ENCODE results near the gene EP400. TPM values are rescaled to one million over a fixed set of nuclear protein-coding genes. Genes with fewer than 3 reads are reported as not detected.
"Not testable (repeated sequence)": the region's sequence is repeated elsewhere in the genome, so short reads cannot be mapped to it uniquely, and the experiment has no call there.

Gene EP400
- total RNA-seq, 2 donors from 2014 or later: 51.7 to 52.3 TPM

DNA sequence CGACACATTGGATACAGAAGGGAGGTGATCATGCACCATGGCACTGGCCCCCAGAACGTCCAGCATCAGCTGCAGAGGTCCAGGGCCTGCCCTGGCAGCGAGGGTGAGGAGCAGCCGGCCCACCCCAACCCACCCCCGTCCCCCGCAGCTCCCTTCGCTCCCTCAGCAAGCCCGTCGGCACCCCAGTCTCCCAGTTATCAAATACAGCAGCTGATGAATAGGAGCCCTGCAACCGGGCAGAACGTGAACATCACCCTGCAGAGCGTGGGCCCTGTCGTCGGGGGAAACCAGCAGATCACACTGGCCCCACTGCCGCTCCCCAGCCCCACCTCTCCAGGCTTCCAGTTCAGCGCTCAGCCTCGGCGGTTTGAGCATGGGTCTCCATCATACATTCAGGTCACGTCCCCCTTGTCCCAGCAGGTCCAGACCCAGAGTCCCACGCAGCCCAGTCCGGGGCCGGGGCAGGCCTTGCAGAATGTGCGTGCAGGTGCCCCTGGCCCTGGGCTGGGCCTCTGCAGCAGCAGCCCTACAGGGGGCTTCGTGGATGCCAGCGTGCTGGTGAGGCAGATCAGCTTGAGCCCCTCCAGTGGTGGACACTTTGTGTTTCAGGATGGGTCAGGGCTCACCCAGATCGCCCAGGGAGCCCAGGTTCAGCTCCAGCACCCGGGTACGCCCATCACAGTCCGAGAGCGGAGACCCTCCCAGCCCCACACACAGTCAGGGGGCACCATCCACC lies 11.0 kb downstream of the EP400 start:
- not testable (repeated sequence) for H3K36me3 Mint-ChIP-seq (ENCODE audit: insufficient read depth in 2 of 2); H3K4me3 Mint-ChIP-seq; H3K27ac Mint-ChIP-seq; H3K9me3 Mint-ChIP-seq; DNase-seq; ATAC-seq (replicated peaks in 1 of 2); H3K27me3 Mint-ChIP-seq (ENCODE audit: low read depth)
- H3K4me1 Mint-ChIP-seq (ENCODE audit: low read depth): peaks cover 71% of the 10 kb centered on the region

DNA sequence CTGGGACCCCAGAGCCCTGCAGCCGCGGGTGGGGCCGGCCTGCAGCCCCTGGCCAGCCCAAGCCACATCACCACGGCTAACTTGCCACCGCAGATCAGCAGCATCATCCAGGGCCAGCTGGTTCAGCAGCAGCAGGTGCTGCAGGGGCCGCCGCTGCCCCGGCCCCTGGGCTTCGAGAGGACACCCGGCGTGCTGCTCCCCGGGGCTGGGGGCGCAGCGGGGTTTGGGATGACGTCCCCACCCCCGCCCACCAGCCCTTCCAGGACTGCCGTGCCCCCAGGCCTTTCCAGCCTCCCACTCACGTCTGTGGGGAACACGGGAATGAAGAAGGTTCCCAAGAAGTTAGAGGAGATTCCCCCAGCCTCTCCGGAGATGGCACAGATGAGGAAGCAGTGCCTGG lies 11.6 kb downstream of the EP400 start:
- not testable (repeated sequence) for ATAC-seq (replicated peaks in 1 of 2); H3K36me3 Mint-ChIP-seq (ENCODE audit: insufficient read depth in 2 of 2); H3K27ac Mint-ChIP-seq; H3K4me3 Mint-ChIP-seq; DNase-seq; H3K9me3 Mint-ChIP-seq; H3K27me3 Mint-ChIP-seq (ENCODE audit: low read depth)
- H3K4me1 Mint-ChIP-seq (ENCODE audit: low read depth): peaks cover 66% of the 10 kb centered on the region

DNA sequence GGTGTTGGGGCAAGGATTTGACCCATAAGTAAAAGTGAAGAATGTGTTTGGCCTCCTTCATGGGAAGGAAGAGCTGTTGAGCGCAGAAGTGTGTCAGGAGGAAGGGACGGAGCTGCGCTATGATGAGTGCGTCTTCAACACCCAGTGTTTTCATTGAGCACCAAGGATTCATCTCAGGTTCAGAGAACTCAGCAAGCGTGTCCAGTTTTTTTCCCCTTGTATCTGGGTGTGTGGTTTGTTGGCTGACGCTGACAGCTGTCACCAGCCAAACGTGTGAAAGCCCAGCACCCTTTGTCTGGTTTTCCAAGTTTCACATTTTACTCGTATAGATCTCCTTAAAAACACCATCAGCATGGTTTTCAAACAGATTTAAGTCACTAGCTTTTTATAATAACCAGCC lies 12.3 kb downstream of the EP400 start:
- H3K4me1 Mint-ChIP-seq (ENCODE audit: low read depth): peaks cover 58% of the 10 kb centered on the region
- H3K4me3 Mint-ChIP-seq: no peak overlapping the region
- no peaks in the 10 kb centered on the region for H3K27me3 Mint-ChIP-seq (ENCODE audit: low read depth)
- H3K9me3 Mint-ChIP-seq: no peaks in the 10 kb centered on the region
- peaks cover 0 to 6% of the 10 kb centered on the region in 2 donors for H3K36me3 Mint-ChIP-seq (ENCODE audit: insufficient read depth in 2 of 2)
- ATAC-seq (replicated peaks in 1 of 2) (no peak), DNase-seq (no peak)
- H3K27ac Mint-ChIP-seq: peak overlapping the region; percentile 85

DNA sequence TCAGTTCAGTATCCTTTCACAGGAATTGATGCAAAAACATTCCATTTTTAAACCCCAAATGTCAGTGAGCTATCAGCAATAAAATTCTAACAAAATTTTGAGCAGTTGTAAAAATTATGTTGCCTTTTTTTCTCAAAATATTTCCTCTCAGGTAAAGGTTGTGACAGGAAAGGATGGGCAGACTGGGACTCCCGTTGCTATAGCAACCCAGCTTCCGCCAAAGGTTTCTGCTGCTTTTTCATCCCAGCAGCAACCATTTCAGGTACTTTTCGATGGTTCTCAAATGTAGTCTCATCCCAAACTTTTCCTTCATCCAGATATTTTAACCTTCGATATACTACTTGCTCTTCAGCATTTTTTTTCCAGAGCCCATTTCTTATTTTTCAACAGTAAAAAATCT lies 13.6 kb downstream of the EP400 start:
- H3K4me1 Mint-ChIP-seq (ENCODE audit: low read depth): peaks cover 58% of the 10 kb centered on the region
- peak overlapping the region; percentile 84 for H3K27ac Mint-ChIP-seq
- no peaks in the 10 kb centered on the region for H3K27me3 Mint-ChIP-seq (ENCODE audit: low read depth)

GRCh38 chr12:131965073-131965472 lies 15.3 kb downstream of the EP400 start:
- Mint-ChIP-seq H3K36me3 (ENCODE audit: insufficient read depth in 2 of 2) (peaks cover 3 to 11% of the 10 kb centered on the region in 2 donors), H3K4me3 (no peak overlapping the region), H3K9me3 (no peaks in the 10 kb centered on the region), H3K4me1 (ENCODE audit: low read depth) (peaks cover 47% of the 10 kb centered on the region), H3K27me3 (ENCODE audit: low read depth) (no peaks in the 10 kb centered on the region), H3K27ac (peak overlapping the region; percentile 47)
- no peak for DNase-seq
- ATAC-seq (replicated peaks in 1 of 2): no peak

More for the DNA sequence above, 13.6 kb downstream of the EP400 start:
- Mint-ChIP-seq H3K9me3 (no peaks in the 10 kb centered on the region), H3K4me3 (peak overlapping the region; percentile 10 to 34), H3K36me3 (ENCODE audit: insufficient read depth in 2 of 2) (peaks cover 2 to 10% of the 10 kb centered on the region in 2 donors)
- no peak for ATAC-seq (replicated peaks in 1 of 2)
- no peak for DNase-seq

GRCh38 chr12:131971226-131971625 lies 21.5 kb downstream of the EP400 start:
- Mint-ChIP-seq H3K36me3 (ENCODE audit: insufficient read depth in 2 of 2) (peaks cover 3 to 9% of the 10 kb centered on the region in 2 donors), H3K4me1 (ENCODE audit: low read depth) (peaks cover 21% of the 10 kb centered on the region), H3K27ac (no peak overlapping the region), H3K4me3 (no peak overlapping the region), H3K9me3 (no peaks in the 10 kb centered on the region), H3K27me3 (ENCODE audit: low read depth) (no peaks in the 10 kb centered on the region)
- no peak for ATAC-seq (replicated peaks in 1 of 2)
- DNase-seq: no peak

DNA sequence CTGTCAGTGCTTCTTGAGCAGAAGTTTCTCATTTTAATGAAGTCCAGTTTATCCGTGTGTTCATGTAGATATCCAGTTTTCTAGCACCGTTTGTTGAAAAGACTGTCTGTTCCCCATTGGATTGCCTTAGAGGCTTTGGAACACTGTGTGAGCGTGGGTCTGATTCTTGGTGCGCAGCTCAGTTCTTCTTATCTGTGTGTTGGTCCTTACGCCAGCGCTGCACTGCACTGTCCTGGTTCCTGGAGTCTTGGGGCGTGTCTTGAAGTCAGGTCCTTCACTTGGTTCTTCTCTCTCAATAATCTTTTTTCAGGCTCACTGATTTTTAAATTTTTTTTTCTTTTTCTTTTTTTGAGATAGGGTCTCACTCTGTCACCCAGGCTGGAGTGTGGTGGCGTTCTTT lies 25.5 kb downstream of the EP400 start:
- Mint-ChIP-seq H3K36me3 (ENCODE audit: insufficient read depth in 2 of 2) (peaks cover 0 to 6% of the 10 kb centered on the region in 2 donors), H3K9me3 (no peaks in the 10 kb centered on the region), H3K4me3 (no peak overlapping the region), H3K4me1 (ENCODE audit: low read depth) (peaks cover 7% of the 10 kb centered on the region), H3K27me3 (ENCODE audit: low read depth) (no peaks in the 10 kb centered on the region), H3K27ac (no peak overlapping the region)
- no peak for ATAC-seq (replicated peaks in 1 of 2)
- DNase-seq: no peak

GRCh38 chr12:131979606-131980005 lies 29.9 kb downstream of the EP400 start:
- H3K4me3 Mint-ChIP-seq: no peak overlapping the region
- DNase-seq (no peak), ATAC-seq (replicated peaks in 1 of 2) (no peak)
- no peaks in the 10 kb centered on the region for H3K27me3 Mint-ChIP-seq (ENCODE audit: low read depth)
- no peak overlapping the region for H3K27ac Mint-ChIP-seq
- no peaks in the 10 kb centered on the region for H3K4me1 Mint-ChIP-seq (ENCODE audit: low read depth)
- H3K9me3 Mint-ChIP-seq: no peaks in the 10 kb centered on the region
- H3K36me3 Mint-ChIP-seq (ENCODE audit: insufficient read depth in 2 of 2): peaks cover 0 to 7% of the 10 kb centered on the region in 2 donors

GRCh38 chr12:131980263-131980662 lies 30.5 kb downstream of the EP400 start:
- no peak for ATAC-seq (replicated peaks in 1 of 2)
- no peaks in the 10 kb centered on the region for H3K4me1 Mint-ChIP-seq (ENCODE audit: low read depth)
- H3K27ac Mint-ChIP-seq: no peak overlapping the region
- no peaks in the 10 kb centered on the region for H3K27me3 Mint-ChIP-seq (ENCODE audit: low read depth)
- no peak for DNase-seq
- peaks cover 0 to 7% of the 10 kb centered on the region in 2 donors for H3K36me3 Mint-ChIP-seq (ENCODE audit: insufficient read depth in 2 of 2)
- H3K9me3 Mint-ChIP-seq: no peaks in the 10 kb centered on the region
- H3K4me3 Mint-ChIP-seq: no peak overlapping the region

GRCh38 chr12:131981388-131981787 lies 31.6 kb downstream of the EP400 start:
- DNase-seq (no peak), ATAC-seq (replicated peaks in 1 of 2) (no peak)
- Mint-ChIP-seq H3K4me1 (ENCODE audit: low read depth) (no peaks in the 10 kb centered on the region), H3K27ac (no peak overlapping the region), H3K27me3 (ENCODE audit: low read depth) (no peaks in the 10 kb centered on the region), H3K9me3 (no peaks in the 10 kb centered on the region), H3K4me3 (no peak overlapping the region), H3K36me3 (ENCODE audit: insufficient read depth in 2 of 2) (peaks cover 0 to 6% of the 10 kb centered on the region in 2 donors)

DNA sequence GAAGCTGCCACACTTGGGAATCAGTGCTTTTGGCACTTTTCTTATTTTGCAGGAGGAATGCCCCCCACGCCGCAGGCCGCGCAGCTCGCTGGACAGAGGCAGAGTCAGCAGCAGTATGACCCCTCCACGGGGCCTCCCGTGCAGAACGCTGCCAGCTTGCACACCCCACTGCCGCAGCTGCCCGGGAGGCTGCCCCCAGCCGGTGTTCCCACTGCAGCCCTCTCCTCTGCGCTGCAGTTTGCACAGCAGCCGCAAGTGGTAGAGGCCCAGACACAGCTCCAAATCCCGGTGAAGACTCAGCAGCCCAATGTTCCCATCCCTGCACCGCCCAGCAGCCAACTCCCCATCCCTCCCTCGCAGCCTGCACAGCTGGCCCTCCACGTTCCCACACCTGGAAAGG lies 32.3 kb downstream of the EP400 start:
- Mint-ChIP-seq H3K27me3 (ENCODE audit: low read depth) (no peaks in the 10 kb centered on the region), H3K4me1 (ENCODE audit: low read depth) (no peaks in the 10 kb centered on the region), H3K27ac (no peak overlapping the region), H3K4me3 (no peak overlapping the region), H3K9me3 (no peaks in the 10 kb centered on the region), H3K36me3 (ENCODE audit: insufficient read depth in 2 of 2) (peaks cover 0 to 8% of the 10 kb centered on the region in 2 donors)
- no peak for DNase-seq
- ATAC-seq (replicated peaks in 1 of 2): no peak

DNA sequence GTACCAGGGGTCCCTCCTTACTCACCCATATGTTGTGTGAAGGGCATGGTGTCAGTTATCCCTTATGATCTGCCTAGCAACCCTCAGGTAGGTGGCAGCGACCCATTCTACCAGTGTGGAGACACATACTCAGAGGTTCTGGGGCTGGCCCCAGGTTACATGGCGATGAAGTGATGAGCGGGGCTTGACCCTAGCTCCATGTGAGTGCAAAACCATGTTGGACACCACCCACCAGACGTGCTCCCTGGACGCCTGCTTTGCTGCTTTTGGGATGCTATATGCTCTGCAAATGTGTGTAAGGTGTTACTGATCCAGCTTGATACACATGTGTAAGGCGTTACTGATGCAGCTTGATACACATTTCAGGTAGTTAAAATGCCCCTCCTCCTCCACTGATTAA lies 33.3 kb downstream of the EP400 start:
- ATAC-seq (replicated peaks in 1 of 2): no peak
- Mint-ChIP-seq H3K27ac (no peak overlapping the region), H3K9me3 (no peaks in the 10 kb centered on the region), H3K27me3 (ENCODE audit: low read depth) (no peaks in the 10 kb centered on the region), H3K4me3 (no peak overlapping the region), H3K36me3 (ENCODE audit: insufficient read depth in 2 of 2) (peaks cover 3 to 12% of the 10 kb centered on the region in 2 donors), H3K4me1 (ENCODE audit: low read depth) (no peaks in the 10 kb centered on the region)
- no peak for DNase-seq

DNA sequence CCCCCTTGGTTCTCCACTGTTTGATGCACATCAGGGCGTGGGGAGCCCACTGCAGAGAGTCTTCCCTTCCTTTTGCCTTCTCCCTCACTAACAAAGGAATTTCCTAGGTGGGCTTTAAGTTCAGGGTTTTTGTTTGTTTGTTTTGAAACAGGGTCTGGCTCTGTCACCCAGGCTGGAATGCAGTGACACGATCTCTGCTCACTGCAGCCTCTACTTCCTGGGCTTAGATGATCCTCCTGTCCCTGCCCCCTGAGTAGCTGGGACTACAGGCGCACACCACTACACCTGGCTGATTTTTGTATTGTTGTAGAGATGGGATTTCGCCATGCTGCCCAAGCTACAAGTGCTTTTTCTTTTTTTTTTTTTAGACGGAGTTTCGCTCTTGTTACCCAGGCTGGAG lies 33.8 kb downstream of the EP400 start:
- H3K36me3 Mint-ChIP-seq (ENCODE audit: insufficient read depth in 2 of 2): peaks cover 3 to 12% of the 10 kb centered on the region in 2 donors
- no peaks in the 10 kb centered on the region for H3K4me1 Mint-ChIP-seq (ENCODE audit: low read depth)
- no peak for DNase-seq
- H3K4me3 Mint-ChIP-seq: no peak overlapping the region
- no peaks in the 10 kb centered on the region for H3K9me3 Mint-ChIP-seq
- no peak for ATAC-seq (replicated peaks in 1 of 2)
- H3K27me3 Mint-ChIP-seq (ENCODE audit: low read depth): no peaks in the 10 kb centered on the region
- no peak overlapping the region for H3K27ac Mint-ChIP-seq

- DNase-seq: no peak
- no peak overlapping the region for H3K4me3 Mint-ChIP-seq
- H3K9me3 Mint-ChIP-seq: no peaks in the 10 kb centered on the region
- no peak overlapping the region for H3K27ac Mint-ChIP-seq
- no peaks in the 10 kb centered on the region for H3K4me1 Mint-ChIP-seq (ENCODE audit: low read depth)
- no peak for ATAC-seq (replicated peaks in 1 of 2)
- no peaks in the 10 kb centered on the region for H3K27me3 Mint-ChIP-seq (ENCODE audit: low read depth)
- H3K36me3 Mint-ChIP-seq (ENCODE audit: insufficient read depth in 2 of 2): peaks cover 3 to 12% of the 10 kb centered on the region in 2 donors
These were observed 34.6 kb downstream of the EP400 start for GRCh38 chr12:131984334-131984733.
